ENCODE measurements around the gene KIAA1614.

KIAA1614 gene

GRCh38 chr1:180912801-180913565 lies at the start of gene KIAA1614:
Gene KIAA1614 (plus strand): TSS chr1:180912897. CDS start chr1:180913244, 347 bp downstream.
- no peak for DNase-seq

- no peak for DNase-seq
These were observed 49.4 kb upstream of the KIAA1614 start for GRCh38 chr1:180863158-180863775.

GRCh38 chr1:180881806-180882509 lies 30.7 kb upstream of the KIAA1614 start:
- no peak for DNase-seq

- no peak for DNase-seq
These were observed 28.0 kb upstream of the KIAA1614 start for GRCh38 chr1:180884588-180885300.

- no peak for DNase-seq
These were observed 26.4 kb upstream of the KIAA1614 start for GRCh38 chr1:180886338-180886737.

- no peak for DNase-seq
These were observed 24.9 kb upstream of the KIAA1614 start for GRCh38 chr1:180887841-180888240.

- no peak for DNase-seq
These were observed 23.8 kb upstream of the KIAA1614 start for GRCh38 chr1:180888870-180889269.

- no peak for DNase-seq
These were observed 23.4 kb upstream of the KIAA1614 start for GRCh38 chr1:180889325-180889724.

GRCh38 chr1:180892272-180892671 lies 20.4 kb upstream of the KIAA1614 start:
- no peak for DNase-seq

- no peak for DNase-seq
These were observed 20.0 kb upstream of the KIAA1614 start for GRCh38 chr1:180892675-180893074.

GRCh38 chr1:180893614-180894013 lies 19.1 kb upstream of the KIAA1614 start:
- no peak for DNase-seq

GRCh38 chr1:180896161-180896560 lies 16.5 kb upstream of the KIAA1614 start:
- no peak for DNase-seq

- DNase-seq: no peak
These were observed 14.1 kb upstream of the KIAA1614 start for GRCh38 chr1:180898441-180899219.

- DNase-seq: no peak
These were observed 13.4 kb upstream of the KIAA1614 start for GRCh38 chr1:180899262-180899661.

- no peak for DNase-seq
These were observed 11.4 kb upstream of the KIAA1614 start for GRCh38 chr1:180901076-180901990.

GRCh38 chr1:180902541-180902940 lies 10.2 kb upstream of the KIAA1614 start:
- no peak for DNase-seq

- no peak for DNase-seq
These were observed 6.8 kb upstream of the KIAA1614 start for GRCh38 chr1:180905927-180906326.

GRCh38 chr1:180906511-180906910 lies 6.2 kb upstream of the KIAA1614 start:
- no peak for DNase-seq

GRCh38 chr1:180907313-180908055 lies 5.2 kb upstream of the KIAA1614 start:
- no peak for DNase-seq

GRCh38 chr1:180908074-180908765 lies 4.5 kb upstream of the KIAA1614 start:
- DNase-seq: no peak

All from activated CD4-positive, alpha-beta T cell treated with anti-CD3 and anti-CD28 coated beads for 1 hour (primary cell).